K562 (cell line): Measurements from ENCODE around the gene STIL. TPM values are rescaled to one million over a fixed set of nuclear protein-coding genes. Genes with fewer than 3 reads are reported as not detected.

Experiments
- ADNP ChIP-seq: fragments of 200-800 bp; sonication (Bioruptor generic); IDR thresholded peaks from 2 replicates; pipeline ENCODE4 v1.6.1; 2016; ENCODE audit warnings: missing genetic modification characterization, missing compliant biosample characterization
- FOXA1 ChIP-seq: fragments of 450-650 bp; IDR thresholded peaks from 2 replicates; pipeline ENCODE4 v1.6.1; 2016; ENCODE audit warnings: mild to moderate bottlenecking, borderline replicate concordance
- MAZ ChIP-seq, 2 experiments: fragments of 450-650 bp in 1 of 2; sonication (generic) in 1 of 2; formaldehyde crosslinking; IDR thresholded peaks in 1 of 2; conservative IDR thresholded peaks in 1 of 2; 2 replicates each; pipeline versions ENCODE4 v1.4.0 to v1.5.0; 2020; ENCODE audit warnings: mild to moderate bottlenecking in 1 of 2, missing genetic modification reagents in 1 of 2
- PTRF ChIP-seq: fragments of 450-650 bp; IDR thresholded peaks from 2 replicates; pipeline ENCODE4 v1.6.1; 2016; ENCODE audit warnings: mild to moderate bottlenecking, missing genetic modification characterization, missing compliant biosample characterization
- RAD21 ChIP-seq, 2 experiments: fragments of 250-450 bp in 1 of 2; fragments of 450-650 bp in 1 of 2; sonication (Bioruptor Pico) in 1 of 2; formaldehyde crosslinking in 1 of 2; IDR thresholded peaks in 1 of 2; conservative IDR thresholded peaks in 1 of 2; 2 replicates each; pipeline versions ENCODE4 v1.4.0 to v1.8.0; 2020 to 2022; ENCODE audit warnings: mild to moderate bottlenecking in 2 of 2, moderate library complexity in 1 of 2
- RBM22 ChIP-seq: fragments of 200-400 bp; formaldehyde crosslinking; IDR thresholded peaks from 2 replicates; pipeline ENCODE4 v1.6.1; 2018; ENCODE audit warnings: low read length, low read depth; ENCODE audit not compliant: poor library complexity, severe bottlenecking
- SNIP1 ChIP-seq: fragments of 450-650 bp; IDR thresholded peaks from 2 replicates; pipeline ENCODE4 v1.7.1; 2017; ENCODE audit warnings: low read depth, mild to moderate bottlenecking
- TAL1 ChIP-seq: fragments of 450-650 bp; IDR thresholded peaks from 2 replicates; pipeline ENCODE4 v1.6.1; 2016; ENCODE audit warnings: mild to moderate bottlenecking
- ZBTB11 ChIP-seq, 3 experiments: fragments of 200-800 bp in 1 of 3; fragments of 250-450 bp in 1 of 3; fragments of 450-650 bp in 1 of 3; sonication (Bioruptor Pico) in 1 of 3; sonication (Bioruptor generic) in 1 of 3; formaldehyde crosslinking in 1 of 3; IDR thresholded peaks; 2 replicates each; pipeline versions ENCODE4 v1.6.1 to v1.8.0; 2016 to 2022; ENCODE audit warnings: mild to moderate bottlenecking in 2 of 3, missing genetic modification characterization in 2 of 3, missing compliant biosample characterization in 1 of 3, moderate library complexity in 1 of 3
- ZC3H11A ChIP-seq: IDR thresholded peaks from 2 replicates; pipeline ENCODE4 v1.6.1; 2012; ENCODE audit warnings: low read depth, low read length, improper control_type of control experiment
- ZNF140 ChIP-seq: fragments of 250-450 bp; sonication (Bioruptor Pico); IDR thresholded peaks from 2 replicates; pipeline ENCODE4 v1.8.0; 2021; ENCODE audit warnings: moderate library complexity, mild to moderate bottlenecking, inconsistent platforms
- ZNF76 ChIP-seq: fragments of 250-450 bp; sonication (Bioruptor Pico); IDR thresholded peaks from 2 replicates; pipeline ENCODE4 v1.4.0; 2020; ENCODE audit warnings: mild to moderate bottlenecking, moderate library complexity, borderline replicate concordance
- polyA plus RNA-seq, 8 experiments: library from polyadenylated mRNA; depleted of rRNA in 4 of 8; stranded (reverse) in 5 of 8; unstranded in 3 of 8; fragments of >200 nt; fragmentation: Nextera tagmentation in 2 of 8; fragmentation: Illumina TruSeq in 1 of 8; extraction: Ambion mirVana in 2 of 8; extraction: Trizol in 1 of 8; gene quantifications; 2 replicates each; pipeline versions ENCODE4 v1.2.1 to v1.2.3, GENCODE V29; 2011 to 2014; ENCODE audit warnings: inconsistent platforms in 1 of 8, missing spikeins in 1 of 8
- total RNA-seq, 7 experiments: library from RNA; depleted of rRNA in 6 of 7; stranded (reverse); fragments of >200 nt in 6 of 7; fragmentation: Illumina TruSeq in 2 of 7; extraction: Trizol in 2 of 7; gene quantifications; 2 replicates each; pipeline versions ENCODE4 v1.2.1 to v1.2.3, GENCODE V29; 2011 to 2021; ENCODE audit warnings: low replicate concordance in 1 of 7
- TF ChIP-seq, protein P1 (sequence below): sonication (generic); formaldehyde crosslinking; IDR thresholded peaks from 2 replicates; pipeline ENCODE4 v1.8.1; 2022; ENCODE audit warnings: missing genetic modification reagents
- TF ChIP-seq, protein P2 (sequence below): fragments of 450-650 bp; conservative IDR thresholded peaks from 2 replicates; pipeline ENCODE4 v1.6.1; 2016; ENCODE audit warnings: missing genetic modification characterization, low read depth, mild to moderate bottlenecking, missing compliant biosample characterization, moderate library complexity
- TF ChIP-seq, protein P3 (sequence below): fragments of 250-450 bp; sonication (Bioruptor Pico); IDR thresholded peaks from 2 replicates; pipeline ENCODE4 v1.5.0; 2020; ENCODE audit warnings: mild to moderate bottlenecking, borderline replicate concordance

Gene STIL
- total and polyA plus RNA-seq, 9 of the 15 experiments (the other 6 are each of a cell fraction or from before 2014, with no cell fraction given): 10.5 to 77.4 (median 39.6) TPM

- TF ChIP-seq, protein P1, sequence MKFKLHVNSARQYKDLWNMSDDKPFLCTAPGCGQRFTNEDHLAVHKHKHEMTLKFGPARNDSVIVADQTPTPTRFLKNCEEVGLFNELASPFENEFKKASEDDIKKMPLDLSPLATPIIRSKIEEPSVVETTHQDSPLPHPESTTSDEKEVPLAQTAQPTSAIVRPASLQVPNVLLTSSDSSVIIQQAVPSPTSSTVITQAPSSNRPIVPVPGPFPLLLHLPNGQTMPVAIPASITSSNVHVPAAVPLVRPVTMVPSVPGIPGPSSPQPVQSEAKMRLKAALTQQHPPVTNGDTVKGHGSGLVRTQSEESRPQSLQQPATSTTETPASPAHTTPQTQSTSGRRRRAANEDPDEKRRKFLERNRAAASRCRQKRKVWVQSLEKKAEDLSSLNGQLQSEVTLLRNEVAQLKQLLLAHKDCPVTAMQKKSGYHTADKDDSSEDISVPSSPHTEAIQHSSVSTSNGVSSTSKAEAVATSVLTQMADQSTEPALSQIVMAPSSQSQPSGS (CRISPR knock-in tag): no peak
- TF ChIP-seq, protein P2, sequence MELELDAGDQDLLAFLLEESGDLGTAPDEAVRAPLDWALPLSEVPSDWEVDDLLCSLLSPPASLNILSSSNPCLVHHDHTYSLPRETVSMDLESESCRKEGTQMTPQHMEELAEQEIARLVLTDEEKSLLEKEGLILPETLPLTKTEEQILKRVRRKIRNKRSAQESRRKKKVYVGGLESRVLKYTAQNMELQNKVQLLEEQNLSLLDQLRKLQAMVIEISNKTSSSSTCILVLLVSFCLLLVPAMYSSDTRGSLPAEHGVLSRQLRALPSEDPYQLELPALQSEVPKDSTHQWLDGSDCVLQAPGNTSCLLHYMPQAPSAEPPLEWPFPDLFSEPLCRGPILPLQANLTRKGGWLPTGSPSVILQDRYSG (tag): no peak
- TF ChIP-seq ZNF76 (CRISPR knock-in tag): no peak
- TF ChIP-seq SNIP1: 0 out of 2 replicates have a peak, but pooled peaks have one; percentile 29
- no peak; a peak in 1 of 4 replicates for TF ChIP-seq MAZ (CRISPR knock-in tag; conservative IDR thresholded peaks at IDR 0.05 in 1 of 2, IDR thresholded peaks at IDR 0.05 in 1 of 2)
- TF ChIP-seq TAL1: peak; percentile 31; the same call in 1 of the 2 replicates
- no peak; a peak in 1 of 6 replicates for TF ChIP-seq ZBTB11 (CRISPR knock-in tag; IDR thresholded peaks at IDR 0.05)
- TF ChIP-seq ZNF140: no peak
- TF ChIP-seq, protein P3, sequence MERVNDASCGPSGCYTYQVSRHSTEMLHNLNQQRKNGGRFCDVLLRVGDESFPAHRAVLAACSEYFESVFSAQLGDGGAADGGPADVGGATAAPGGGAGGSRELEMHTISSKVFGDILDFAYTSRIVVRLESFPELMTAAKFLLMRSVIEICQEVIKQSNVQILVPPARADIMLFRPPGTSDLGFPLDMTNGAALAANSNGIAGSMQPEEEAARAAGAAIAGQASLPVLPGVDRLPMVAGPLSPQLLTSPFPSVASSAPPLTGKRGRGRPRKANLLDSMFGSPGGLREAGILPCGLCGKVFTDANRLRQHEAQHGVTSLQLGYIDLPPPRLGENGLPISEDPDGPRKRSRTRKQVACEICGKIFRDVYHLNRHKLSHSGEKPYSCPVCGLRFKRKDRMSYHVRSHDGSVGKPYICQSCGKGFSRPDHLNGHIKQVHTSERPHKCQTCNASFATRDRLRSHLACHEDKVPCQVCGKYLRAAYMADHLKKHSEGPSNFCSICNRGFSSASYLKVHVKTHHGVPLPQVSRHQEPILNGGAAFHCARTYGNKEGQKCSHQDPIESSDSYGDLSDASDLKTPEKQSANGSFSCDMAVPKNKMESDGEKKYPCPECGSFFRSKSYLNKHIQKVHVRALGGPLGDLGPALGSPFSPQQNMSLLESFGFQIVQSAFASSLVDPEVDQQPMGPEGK (CRISPR knock-in tag): peak; percentile 89; the same call in 1 of the 2 replicates
- TF ChIP-seq PTRF: no peak
- TF ChIP-seq FOXA1: no peak
- no peak for TF ChIP-seq ZC3H11A
- TF ChIP-seq ADNP (tag): no peak
- TF ChIP-seq RBM22: peak; percentile 73
- TF ChIP-seq RAD21 (CRISPR knock-in tag; conservative IDR thresholded peaks at IDR 0.05 in 1 of 2, IDR thresholded peaks at IDR 0.05 in 1 of 2): no peak
Observed at GRCh38 chr1:47231301-47232186, 82.4 kb downstream of the STIL start (continued).
